GM12892 (cell line): ENCODE results near the gene DAO.

Experiments used
- POLR2A ChIP-seq: IDR thresholded peaks from 2 replicates; pipeline ENCODE4 v1.6.1; 2011; ENCODE audit warnings: low read depth, low read length, control low read depth
- POLR2AphosphoS5 ChIP-seq: IDR thresholded peaks from 2 replicates; pipeline ENCODE4 v1.6.1; 2011; ENCODE audit warnings: low read depth, low read length, control low read depth

DNA sequence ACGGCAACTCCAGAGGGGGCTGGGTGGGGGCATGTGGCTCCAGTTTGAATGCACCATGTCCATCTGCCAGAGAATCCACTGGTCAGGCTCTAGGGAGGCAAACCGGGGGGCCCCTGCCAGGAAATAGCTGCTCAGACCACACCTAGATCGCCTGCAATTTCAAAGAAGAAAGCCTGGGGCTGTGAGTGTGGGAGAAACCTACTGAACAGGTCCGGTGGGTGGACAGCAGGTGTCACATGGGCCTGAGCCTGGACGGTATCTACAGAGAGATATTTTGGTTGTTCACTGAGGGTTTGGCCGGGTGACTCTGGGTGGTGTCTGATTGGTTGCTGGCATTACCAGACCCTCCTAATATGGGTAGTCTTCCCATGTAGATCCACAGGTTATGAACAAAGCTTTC lies 32.0 kb downstream of the DAO start:
- no peak for TF ChIP-seq POLR2A
- no peak for TF ChIP-seq POLR2AphosphoS5
